Retinal pigment epithelial cell (primary cell): ENCODE results near the gene EIF2S2.

Source experiments
- DNase-seq: peaks from one replicate; pipeline ENCODE4 v3.0.0-alpha.2; 2010; ENCODE audit warnings: low read depth
- H3K4me3 ChIP-seq: 2 replicates; pipeline ENCODE4 v1.5.1; 2011; ENCODE audit warnings: mild to moderate bottlenecking, low read length, control low read depth, moderate library complexity
- TF ChIP-seq, protein P1 (sequence below): conservative IDR thresholded peaks from 2 replicates; pipeline ENCODE4 v1.5.1; 2011; ENCODE audit warnings: low read depth, low read length, control low read depth, inconsistent platforms

The EIF2S2 gene

GRCh38 chr20:34047010-34047687 is 64.9 kb downstream of the EIF2S2 start:
- no peak overlapping the region for H3K4me3 ChIP-seq
- TF ChIP-seq, protein P1, sequence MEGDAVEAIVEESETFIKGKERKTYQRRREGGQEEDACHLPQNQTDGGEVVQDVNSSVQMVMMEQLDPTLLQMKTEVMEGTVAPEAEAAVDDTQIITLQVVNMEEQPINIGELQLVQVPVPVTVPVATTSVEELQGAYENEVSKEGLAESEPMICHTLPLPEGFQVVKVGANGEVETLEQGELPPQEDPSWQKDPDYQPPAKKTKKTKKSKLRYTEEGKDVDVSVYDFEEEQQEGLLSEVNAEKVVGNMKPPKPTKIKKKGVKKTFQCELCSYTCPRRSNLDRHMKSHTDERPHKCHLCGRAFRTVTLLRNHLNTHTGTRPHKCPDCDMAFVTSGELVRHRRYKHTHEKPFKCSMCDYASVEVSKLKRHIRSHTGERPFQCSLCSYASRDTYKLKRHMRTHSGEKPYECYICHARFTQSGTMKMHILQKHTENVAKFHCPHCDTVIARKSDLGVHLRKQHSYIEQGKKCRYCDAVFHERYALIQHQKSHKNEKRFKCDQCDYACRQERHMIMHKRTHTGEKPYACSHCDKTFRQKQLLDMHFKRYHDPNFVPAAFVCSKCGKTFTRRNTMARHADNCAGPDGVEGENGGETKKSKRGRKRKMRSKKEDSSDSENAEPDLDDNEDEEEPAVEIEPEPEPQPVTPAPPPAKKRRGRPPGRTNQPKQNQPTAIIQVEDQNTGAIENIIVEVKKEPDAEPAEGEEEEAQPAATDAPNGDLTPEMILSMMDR: no peak
- DNase-seq: no peak

DNA sequence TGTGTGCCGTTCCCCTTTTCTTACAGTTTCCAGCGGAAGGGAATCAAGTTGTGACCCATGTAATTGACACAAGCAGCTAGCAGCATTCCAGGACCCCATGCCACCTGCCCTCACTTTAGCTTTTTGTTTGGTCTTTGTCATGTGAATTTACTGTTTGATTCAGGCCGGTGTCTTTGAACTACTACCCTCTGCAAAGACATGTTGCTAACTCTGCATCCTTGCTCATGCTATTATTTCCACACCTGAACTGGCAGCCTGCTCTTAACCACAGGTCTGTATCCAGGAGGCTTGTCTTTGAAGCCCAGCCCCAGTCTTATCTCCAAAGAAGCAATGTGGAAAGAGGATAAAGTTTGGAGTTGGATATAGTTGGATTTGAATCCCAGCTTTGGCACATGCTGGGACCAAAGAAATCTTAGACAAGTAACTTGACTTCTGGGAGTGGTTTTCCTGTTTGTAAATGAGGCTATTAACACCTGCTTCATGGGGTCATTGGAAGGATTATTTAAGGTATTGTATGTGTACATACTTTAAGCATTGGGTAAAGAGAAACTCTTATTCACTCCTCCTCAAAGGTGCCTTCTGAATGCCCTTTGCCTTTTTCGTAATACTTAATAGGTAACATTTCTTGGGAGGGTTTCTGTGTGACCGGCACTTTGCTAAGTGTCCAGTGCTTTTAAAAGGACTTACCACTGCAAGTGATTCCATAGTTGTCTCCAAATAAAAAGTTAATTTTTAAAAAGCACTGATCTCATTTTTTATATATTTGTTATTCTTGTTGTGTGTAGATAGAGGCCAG is 65.9 kb downstream of the EIF2S2 start:
- H3K4me3 ChIP-seq: no peak overlapping the region
- TF ChIP-seq, protein P1: no peak
- DNase-seq: no peak

DNA sequence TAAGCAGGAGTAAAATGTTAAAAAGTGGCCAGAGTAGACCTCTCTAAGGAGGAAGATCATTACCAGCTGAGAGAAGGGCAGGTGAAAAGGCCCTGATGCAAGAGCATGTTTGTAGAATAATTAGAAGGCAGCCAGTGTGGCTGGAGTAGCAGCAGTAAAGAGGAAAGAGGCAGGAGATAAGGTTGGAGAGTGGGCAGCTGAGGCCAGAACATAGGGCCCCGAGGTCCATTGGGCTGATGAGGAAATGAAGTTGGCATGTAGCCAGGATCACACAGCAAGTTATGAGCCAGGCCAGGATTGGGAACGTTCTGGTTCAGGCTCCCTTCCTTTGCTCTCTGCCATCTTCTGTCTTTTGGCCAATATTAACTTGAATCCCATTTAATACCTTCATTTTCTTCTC is 66.7 kb downstream of the EIF2S2 start:
- TF ChIP-seq, protein P1: no peak
- no peak for DNase-seq
- H3K4me3 ChIP-seq: no peak overlapping the region

GRCh38 chr20:34043025-34043424 is 69.0 kb downstream of the EIF2S2 start:
- DNase-seq: no peak
- TF ChIP-seq, protein P1: no peak
- no peak overlapping the region for H3K4me3 ChIP-seq

DNA sequence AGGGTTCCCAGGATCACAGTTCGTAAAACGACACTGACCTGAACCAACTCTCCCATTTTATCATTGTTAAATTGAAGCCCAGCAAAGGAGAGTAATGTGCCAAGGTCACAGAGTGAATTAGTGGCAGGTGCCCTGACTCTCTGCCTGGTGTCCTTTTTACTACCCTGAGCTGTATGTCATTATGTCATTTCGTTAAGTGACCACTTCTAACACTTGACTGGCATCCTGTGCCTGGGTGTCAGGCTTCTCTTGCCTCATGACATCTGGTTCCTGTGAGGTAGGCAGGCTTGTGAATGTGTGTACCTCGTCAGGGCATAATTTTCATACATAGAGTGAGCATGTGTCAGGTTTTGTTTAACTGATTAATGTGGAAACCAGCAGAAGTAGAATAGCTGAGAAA is 69.8 kb downstream of the EIF2S2 start:
- TF ChIP-seq, protein P1: no peak
- DNase-seq: no peak
- no peak overlapping the region for H3K4me3 ChIP-seq

DNA sequence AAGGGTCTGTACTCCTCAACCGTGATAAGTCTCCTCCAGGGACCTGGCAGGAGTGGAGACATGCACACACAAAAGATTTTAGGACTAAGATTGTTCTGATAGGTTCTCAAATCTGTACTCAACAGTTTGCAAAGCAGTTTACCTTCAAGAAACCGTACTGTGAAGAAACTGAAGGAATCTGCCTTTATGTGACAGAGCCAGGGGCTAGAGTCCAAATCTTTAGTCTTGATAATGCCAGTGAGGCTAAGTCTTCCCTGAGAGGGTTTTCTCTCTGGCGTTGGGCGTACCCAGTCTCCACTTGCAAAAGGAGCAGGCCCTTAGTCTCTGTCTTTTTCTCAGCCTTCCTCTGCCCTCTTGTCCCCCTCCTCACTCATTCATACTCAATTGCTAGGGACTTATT is 70.8 kb downstream of the EIF2S2 start:
- TF ChIP-seq, protein P1: no peak

More for the DNA sequence above, 70.8 kb downstream of the EIF2S2 start:
- no peak for DNase-seq
- H3K4me3 ChIP-seq: no peak overlapping the region
